Measurements from ENCODE around the gene SYNM.

- TF ChIP-seq CTCF (IDR thresholded peaks at IDR 0.05) (no peak), POLR2A (IDR thresholded peaks at IDR 0.05) (no peak), POLR2AphosphoS5 (IDR thresholded peaks at IDR 0.05) (no peak), EP300 (IDR thresholded peaks at IDR 0.05) (no peak)
These were observed 8.8 kb downstream of the SYNM start for GRCh38 chr15:99113547-99114271.
